NT2/D1 (cell line): ENCODE measurements around the gene NUDT17.

Experiments
- DNase-seq: peaks from one replicate; pipeline ENCODE4 v3.0.0-alpha.2; 2011; ENCODE audit warnings: low read depth, low spot score
- H3K27me3 ChIP-seq: 2 replicates; pipeline ENCODE4 v1.6.0; 2011; ENCODE audit warnings: mild to moderate bottlenecking; ENCODE audit not compliant: insufficient read length, insufficient read depth
- H3K36me3 ChIP-seq: 2 replicates; pipeline ENCODE4 v1.6.1; 2011; ENCODE audit warnings: mild to moderate bottlenecking, low read length, mixed read lengths; ENCODE audit not compliant: insufficient read depth, insufficient read length
- H3K4me1 ChIP-seq: 2 replicates; pipeline ENCODE4 v1.5.1; 2011; ENCODE audit not compliant: insufficient read depth, insufficient read length
- H3K4me3 ChIP-seq: 2 replicates; pipeline ENCODE4 v1.5.1; 2011; ENCODE audit warnings: low read depth; ENCODE audit not compliant: insufficient read length
- H3K9ac ChIP-seq: 2 replicates; pipeline ENCODE4 v1.6.0; 2011; ENCODE audit warnings: low read depth; ENCODE audit not compliant: insufficient read length
- H3K9me3 ChIP-seq: 2 replicates; pipeline ENCODE4 v1.5.1; 2011; ENCODE audit warnings: mild to moderate bottlenecking, low read length; ENCODE audit not compliant: insufficient read depth
- SUZ12 ChIP-seq: IDR thresholded peaks from 2 replicates; pipeline ENCODE4 v1.6.1; 2011; ENCODE audit not compliant: insufficient read length, insufficient read depth; ENCODE audit errors: extremely low read depth
- YY1 ChIP-seq: IDR thresholded peaks from 2 replicates; pipeline ENCODE4 v1.6.1; 2011; ENCODE audit not compliant: insufficient read length, insufficient read depth
- ZNF274 ChIP-seq: IDR thresholded peaks from 2 replicates; pipeline ENCODE4 v1.6.1; 2011; ENCODE audit warnings: mild to moderate bottlenecking, low read depth, low read length

Gene NUDT17

GRCh38 chr1:145895471-145895870, 50.0 kb downstream of the NUDT17 start:
- H3K36me3 ChIP-seq = no peaks in the 10 kb centered on the region
- no peak for TF ChIP-seq ZNF274
- no peak for TF ChIP-seq SUZ12
- no peak for TF ChIP-seq YY1
- H3K4me1 ChIP-seq = peaks cover 6% of the 10 kb centered on the region

GRCh38 chr1:145897969-145898368, 52.5 kb downstream of the NUDT17 start:
- H3K4me3 ChIP-seq = no peak overlapping the region
- TF ChIP-seq ZNF274 (no peak), SUZ12 (no peak), YY1 (no peak)
- DNase-seq = no peak
- no peaks in the 10 kb centered on the region for H3K27me3 ChIP-seq
- no peaks in the 10 kb centered on the region for H3K9me3 ChIP-seq
- no peaks in the 10 kb centered on the region for H3K36me3 ChIP-seq
- peaks cover 6% of the 10 kb centered on the region for H3K4me1 ChIP-seq
- no peak overlapping the region for H3K9ac ChIP-seq

More at GRCh38 chr1:145895471-145895870, 50.0 kb downstream of the NUDT17 start:
- Histone ChIP-seq H3K9ac (no peak overlapping the region), H3K4me3 (no peak overlapping the region), H3K27me3 (no peaks in the 10 kb centered on the region), H3K9me3 (no peaks in the 10 kb centered on the region)
- DNase-seq = no peak
